ENCODE results near the gene FYN. TPM values are rescaled to one million over a fixed set of nuclear protein-coding genes. Genes with fewer than 3 reads are reported as not detected.

Gene FYN
- polyA plus RNA-seq, 3 donors = 88.4 to 149 (median 114) TPM

DNA sequence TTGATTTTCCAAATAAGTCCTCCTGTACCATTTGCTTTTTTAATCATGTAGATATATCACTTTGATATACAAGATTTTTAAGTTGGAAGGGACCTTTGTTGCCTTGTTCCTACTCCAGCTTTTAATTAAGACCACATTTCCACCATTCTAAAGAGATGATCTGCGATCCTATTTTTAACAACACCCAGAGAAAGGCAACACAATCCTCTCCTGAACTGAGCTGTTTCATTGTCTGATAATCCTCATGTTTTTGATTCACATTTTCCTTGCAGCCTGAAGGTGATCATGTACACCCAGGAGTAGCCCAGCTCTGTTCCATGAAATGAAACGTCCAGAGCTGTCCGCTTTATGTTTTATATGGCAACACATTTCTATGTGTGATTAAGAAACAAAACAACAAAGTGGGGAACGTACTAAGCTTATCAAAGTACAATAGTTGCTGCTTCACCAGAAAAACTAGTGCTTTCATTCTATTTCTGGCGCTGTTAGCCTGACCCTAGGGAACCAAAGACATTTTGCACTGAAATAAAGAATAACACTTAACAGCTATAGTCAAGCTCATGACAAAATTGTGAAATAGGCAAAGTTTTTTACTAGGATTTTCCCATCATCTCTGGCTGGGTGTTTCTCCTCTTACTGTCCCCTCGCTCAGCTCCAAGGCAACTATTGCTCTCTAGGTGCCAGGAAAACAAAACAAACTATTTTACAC lies 245.0 kb downstream of the FYN start:
- Histone ChIP-seq H3K9me3 (replicated peaks in 1 of 2; ENCODE audit: control insufficient read depth in 1 of 2, insufficient read depth in 1 of 2, low read length in 2 of 2) (peaks cover 0 to 5% of the 10 kb centered on the region in 2 donors), H3K79me2 (ENCODE audit: insufficient read depth, low read length) (no peaks in the 10 kb centered on the region), H3K9ac (ENCODE audit: insufficient read depth, low read length, poor library complexity, severe bottlenecking) (no peak overlapping the region), H3K4me3 (replicated peaks in 1 of 3; ENCODE audit: low read depth in 2 of 3, low read length in 3 of 3) (no peak overlapping the region), H3K27me3 (ENCODE audit: control insufficient read depth in 2 of 2, insufficient read depth in 2 of 2, low read length in 2 of 2) (peaks cover 0 to 3% of the 10 kb centered on the region in 2 donors), H3K4me2 (replicated peaks; ENCODE audit: extremely low read depth, low read length, poor library complexity, severe bottlenecking) (no peak overlapping the region), H2AFZ (ENCODE audit: insufficient read depth, low read depth, low read length, poor library complexity, severe bottlenecking) (no peak overlapping the region), H3K4me1 (ENCODE audit: control insufficient read depth in 1 of 2, insufficient read depth in 2 of 2, low read length in 2 of 2) (peaks cover 17 to 19% of the 10 kb centered on the region in 2 donors), H4K20me1 (ENCODE audit: insufficient read depth, low read length) (no peaks in the 10 kb centered on the region), H3K36me3 (replicated peaks in 1 of 2; ENCODE audit: control insufficient read depth in 1 of 2, insufficient read depth in 2 of 2, low read length in 2 of 2) (no peaks in the 10 kb centered on the region), H3K27ac (ENCODE audit: low read depth in 1 of 2, low read length in 2 of 2) (no peak overlapping the region)
- Mint-ChIP-seq H3K4me1 (peaks cover 21% of the 10 kb centered on the region), H3K27ac (no peak overlapping the region), H3K27me3 (ENCODE audit: low read depth in 3 of 3) (peaks cover 0 to 11% (median 6%) of the 10 kb centered on the region in 3 donors), H3K9me3 (peaks cover 0 to 7% (median 5%) of the 10 kb centered on the region in 7 donors), H3K4me3 (no peak overlapping the region), H3K36me3 (peaks cover 0 to 3% of the 10 kb centered on the region in 2 donors)
- intact Hi-C loops (cut with micrococcal nuclease) = no loop called here
- WGBS (ENCODE audit: insufficient coverage) = 94% methylated on average over 3 of the region's 6 CpGs
- no peak for DNase-seq
- TF ChIP-seq CTCF (IDR thresholded peaks at IDR 0.05) = no peak

GRCh38 chr6:111626441-111626840 lies 246.8 kb downstream of the FYN start:
- Mint-ChIP-seq H3K9me3 (peaks cover 0 to 7% (median 5%) of the 10 kb centered on the region in 7 donors), H3K27ac (no peak overlapping the region), H3K4me1 (peaks cover 19% of the 10 kb centered on the region), H3K4me3 (no peak overlapping the region), H3K27me3 (ENCODE audit: low read depth in 3 of 3) (peaks cover 0 to 4% (median 2%) of the 10 kb centered on the region in 3 donors), H3K36me3 (peaks cover 0 to 3% of the 10 kb centered on the region in 2 donors)
- no peak overlapping the region for H3K9ac ChIP-seq (ENCODE audit: insufficient read depth, low read length, poor library complexity, severe bottlenecking)
- H3K4me1 ChIP-seq (ENCODE audit: control insufficient read depth in 1 of 2, insufficient read depth in 2 of 2, low read length in 2 of 2) = peaks cover 17 to 19% of the 10 kb centered on the region in 2 donors
- no peak overlapping the region for H2AFZ ChIP-seq (ENCODE audit: insufficient read depth, low read depth, low read length, poor library complexity, severe bottlenecking)
- no peak for TF ChIP-seq CTCF (IDR thresholded peaks at IDR 0.05)
- no peak for DNase-seq
- H3K4me2 ChIP-seq (replicated peaks; ENCODE audit: extremely low read depth, low read length, poor library complexity, severe bottlenecking) = no peak overlapping the region
- no peak overlapping the region for H3K27ac ChIP-seq (ENCODE audit: low read depth in 1 of 2, low read length in 2 of 2)
- intact Hi-C loops (cut with micrococcal nuclease) = no loop called here
- H3K4me3 ChIP-seq (replicated peaks in 1 of 3; ENCODE audit: low read depth in 2 of 3, low read length in 3 of 3) = no peak overlapping the region
- H3K36me3 ChIP-seq (replicated peaks in 1 of 2; ENCODE audit: control insufficient read depth in 1 of 2, insufficient read depth in 2 of 2, low read length in 2 of 2) = no peaks in the 10 kb centered on the region
- H3K9me3 ChIP-seq (replicated peaks in 1 of 2; ENCODE audit: control insufficient read depth in 1 of 2, insufficient read depth in 1 of 2, low read length in 2 of 2) = peaks cover 0 to 5% of the 10 kb centered on the region in 2 donors
- no peaks in the 10 kb centered on the region for H3K79me2 ChIP-seq (ENCODE audit: insufficient read depth, low read length)
- H4K20me1 ChIP-seq (ENCODE audit: insufficient read depth, low read length) = no peaks in the 10 kb centered on the region
- 85% methylated on average over 4 of the region's 8 CpGs for WGBS (ENCODE audit: insufficient coverage)
- peaks cover 0 to 3% of the 10 kb centered on the region in 2 donors for H3K27me3 ChIP-seq (ENCODE audit: control insufficient read depth in 2 of 2, insufficient read depth in 2 of 2, low read length in 2 of 2)

Measured in CD14-positive monocyte (primary cell).